ENCODE data around the gene COPZ2. TPM values are rescaled to one million over a fixed set of nuclear protein-coding genes. Genes with fewer than 3 reads are reported as not detected.

The COPZ2 gene
- total RNA-seq, 2 experiments from 2014 or later: 0.47 to 0.88 TPM

DNA sequence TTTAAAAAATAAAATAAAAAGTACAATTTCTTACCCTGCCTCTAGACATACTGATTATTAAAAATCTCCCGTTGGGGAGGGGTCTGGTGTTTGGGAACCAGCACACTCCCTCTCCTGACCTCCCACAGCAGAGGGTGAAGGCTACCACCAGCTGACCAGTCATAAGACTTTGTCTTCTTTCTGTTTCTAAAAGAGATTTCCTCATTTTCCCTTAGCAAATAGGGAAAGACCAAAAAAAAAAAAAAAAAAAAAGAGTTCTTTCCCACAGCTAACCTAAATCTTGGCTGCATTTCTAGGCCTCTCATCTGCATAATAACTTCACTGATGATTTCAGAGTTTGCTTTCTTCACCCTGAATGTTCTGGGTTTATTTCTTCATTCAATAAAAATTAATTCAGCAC lies 36.4 kb downstream of the COPZ2 start:
- H3K9me3 ChIP-seq (ENCODE audit: control insufficient read depth in 1 of 2, insufficient read depth in 1 of 2, low read length in 2 of 2): no peaks in the 10 kb centered on the region
- H3K4me1 ChIP-seq (ENCODE audit: insufficient read depth, low read length): no peaks in the 10 kb centered on the region
- ATAC-seq (ENCODE audit: poor library complexity) (no peak), DNase-seq (no peak)
- intact Hi-C loops (cut with DNase I, micrococcal nuclease): no loop called here
- Mint-ChIP-seq H3K36me3 (ENCODE audit: low read depth) (no peaks in the 10 kb centered on the region), H3K4me3 (no peak overlapping the region), H3K4me1 (ENCODE audit: low read depth) (no peaks in the 10 kb centered on the region), H3K27ac (no peak overlapping the region), H3K27me3 (peaks cover 30% of the 10 kb centered on the region), H3K9me3 (no peaks in the 10 kb centered on the region)
- no peak overlapping the region for H3K4me3 ChIP-seq (ENCODE audit: low read length)
- peaks cover 0 to 4% of the 10 kb centered on the region in 2 experiments for H3K27me3 ChIP-seq (ENCODE audit: control insufficient read depth in 1 of 2, insufficient read depth in 2 of 2, low read length in 2 of 2)
- TF ChIP-seq, protein P1, sequence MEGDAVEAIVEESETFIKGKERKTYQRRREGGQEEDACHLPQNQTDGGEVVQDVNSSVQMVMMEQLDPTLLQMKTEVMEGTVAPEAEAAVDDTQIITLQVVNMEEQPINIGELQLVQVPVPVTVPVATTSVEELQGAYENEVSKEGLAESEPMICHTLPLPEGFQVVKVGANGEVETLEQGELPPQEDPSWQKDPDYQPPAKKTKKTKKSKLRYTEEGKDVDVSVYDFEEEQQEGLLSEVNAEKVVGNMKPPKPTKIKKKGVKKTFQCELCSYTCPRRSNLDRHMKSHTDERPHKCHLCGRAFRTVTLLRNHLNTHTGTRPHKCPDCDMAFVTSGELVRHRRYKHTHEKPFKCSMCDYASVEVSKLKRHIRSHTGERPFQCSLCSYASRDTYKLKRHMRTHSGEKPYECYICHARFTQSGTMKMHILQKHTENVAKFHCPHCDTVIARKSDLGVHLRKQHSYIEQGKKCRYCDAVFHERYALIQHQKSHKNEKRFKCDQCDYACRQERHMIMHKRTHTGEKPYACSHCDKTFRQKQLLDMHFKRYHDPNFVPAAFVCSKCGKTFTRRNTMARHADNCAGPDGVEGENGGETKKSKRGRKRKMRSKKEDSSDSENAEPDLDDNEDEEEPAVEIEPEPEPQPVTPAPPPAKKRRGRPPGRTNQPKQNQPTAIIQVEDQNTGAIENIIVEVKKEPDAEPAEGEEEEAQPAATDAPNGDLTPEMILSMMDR (IDR thresholded peaks at IDR 0.05): no peak
- CTCF ChIA-PET: no interaction called here
- POLR2A ChIA-PET: no interaction called here
- no peaks in the 10 kb centered on the region for H3K36me3 ChIP-seq (ENCODE audit: insufficient read depth, low read length)
- H3K27ac ChIP-seq (ENCODE audit: low read depth in 1 of 2, low read length in 2 of 2): no peak overlapping the region

DNA sequence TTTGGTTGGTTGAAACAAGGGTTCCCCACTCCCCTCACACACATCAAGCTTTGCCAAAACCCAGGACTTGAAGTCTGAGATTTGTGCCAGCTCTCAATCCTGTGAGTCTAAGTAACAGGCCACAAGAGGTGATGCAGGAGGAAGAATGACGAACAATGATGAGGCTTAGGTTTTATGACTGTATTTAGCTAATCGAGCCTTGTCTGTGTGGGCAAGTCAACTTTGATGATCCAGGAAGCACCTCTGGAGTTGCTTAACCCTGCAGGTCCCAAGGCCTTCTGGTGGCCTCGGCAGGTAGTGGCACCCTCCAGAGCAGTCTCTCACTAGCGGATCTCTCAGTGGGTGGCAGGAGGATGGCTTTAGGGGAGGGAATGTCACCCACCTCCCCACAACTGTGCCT lies 38.0 kb downstream of the COPZ2 start:
- H3K27ac Mint-ChIP-seq: no peak overlapping the region
- H3K36me3 Mint-ChIP-seq (ENCODE audit: low read depth): no peaks in the 10 kb centered on the region

DNA sequence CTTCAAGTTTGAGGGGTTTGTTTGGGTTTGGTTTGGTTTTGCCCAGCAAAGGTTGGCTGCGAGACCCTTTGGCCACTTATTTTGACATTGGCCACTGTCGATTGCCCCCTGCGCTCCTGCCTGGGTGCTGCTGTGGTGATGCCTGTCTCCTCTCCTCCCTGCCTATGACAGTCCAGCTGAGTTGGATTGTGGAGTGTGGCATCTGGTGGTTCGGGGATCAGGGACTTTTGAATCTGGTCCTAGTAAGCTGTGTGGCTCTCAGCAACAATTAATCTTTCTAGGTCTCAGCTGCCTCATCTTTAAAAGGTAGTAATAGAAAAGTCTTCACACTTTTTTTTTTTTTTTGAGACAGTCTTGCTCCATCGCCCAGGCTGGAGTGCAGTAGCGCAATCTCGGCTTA lies 39.6 kb downstream of the COPZ2 start:
- intact Hi-C loops (cut with DNase I, micrococcal nuclease): no loop called here
- Histone ChIP-seq H3K4me3 (ENCODE audit: low read length) (no peak overlapping the region), H3K4me1 (ENCODE audit: insufficient read depth, low read length) (no peaks in the 10 kb centered on the region), H3K9me3 (ENCODE audit: control insufficient read depth in 1 of 2, insufficient read depth in 1 of 2, low read length in 2 of 2) (no peaks in the 10 kb centered on the region), H3K27me3 (ENCODE audit: control insufficient read depth in 1 of 2, insufficient read depth in 2 of 2, low read length in 2 of 2) (no peaks in the 10 kb centered on the region), H3K27ac (ENCODE audit: low read depth in 1 of 2, low read length in 2 of 2) (no peak overlapping the region), H3K36me3 (ENCODE audit: insufficient read depth, low read length) (no peaks in the 10 kb centered on the region)
- no peak for ATAC-seq (ENCODE audit: poor library complexity)
- ChIA-PET POLR2A (no interaction called here), CTCF (interaction anchor here (0.8 kb wide), 1 partner anchor 10 kb away, joined by 3 read pairs; no protein-coding TSS in a partner anchor)
- DNase-seq: no peak
- TF ChIP-seq, protein P1 (IDR thresholded peaks at IDR 0.05): no peak
- Mint-ChIP-seq H3K27me3 (peaks cover 16% of the 10 kb centered on the region), H3K4me1 (ENCODE audit: low read depth) (no peaks in the 10 kb centered on the region), H3K27ac (no peak overlapping the region), H3K4me3 (no peak overlapping the region), H3K9me3 (no peaks in the 10 kb centered on the region), H3K36me3 (ENCODE audit: low read depth) (no peaks in the 10 kb centered on the region)

More for the DNA sequence above, 38.0 kb downstream of the COPZ2 start:
- Mint-ChIP-seq H3K27me3 (peaks cover 26% of the 10 kb centered on the region), H3K4me1 (ENCODE audit: low read depth) (no peaks in the 10 kb centered on the region), H3K4me3 (no peak overlapping the region), H3K9me3 (no peaks in the 10 kb centered on the region)
- Histone ChIP-seq H3K27ac (ENCODE audit: low read depth in 1 of 2, low read length in 2 of 2) (no peak overlapping the region), H3K4me1 (ENCODE audit: insufficient read depth, low read length) (no peaks in the 10 kb centered on the region), H3K36me3 (ENCODE audit: insufficient read depth, low read length) (no peaks in the 10 kb centered on the region), H3K4me3 (ENCODE audit: low read length) (no peak overlapping the region), H3K9me3 (ENCODE audit: control insufficient read depth in 1 of 2, insufficient read depth in 1 of 2, low read length in 2 of 2) (no peaks in the 10 kb centered on the region), H3K27me3 (ENCODE audit: control insufficient read depth in 1 of 2, insufficient read depth in 2 of 2, low read length in 2 of 2) (no peaks in the 10 kb centered on the region)
- ChIA-PET POLR2A (interaction anchor here (1.2 kb wide), 1 partner anchor 49 kb away, joined by 3 read pairs; the partner anchor contains the start of gene NFE2L1), CTCF (no interaction called here)
- TF ChIP-seq, protein P1 (IDR thresholded peaks at IDR 0.05): no peak
- ATAC-seq (ENCODE audit: poor library complexity): peak; percentile 66
- no peak for DNase-seq
- intact Hi-C loops (cut with DNase I, micrococcal nuclease): no loop called here

Measured in CD4-positive, alpha-beta T cell (primary cell).